HG03159 (cell line): ENCODE results near the gene RASGRP1.

Experiments
- ATAC-seq: cut with Tn5 transposase; IDR thresholded peaks from one replicate; pipeline ENCODE4 v1.9.1; 2021; ENCODE audit warnings: mild to moderate bottlenecking, moderate library complexity; ENCODE audit not compliant: unreplicated experiment

Gene RASGRP1

GRCh38 chr15:38576261-38576660 lies 11.6 kb upstream of the RASGRP1 start:
- no peak for ATAC-seq

GRCh38 chr15:38565287-38565670 lies 665 bp upstream of the RASGRP1 start:
- ATAC-seq, result no peak

GRCh38 chr15:38563723-38564519 lies 693 bp downstream of the RASGRP1 start:
- peak; percentile 60 for ATAC-seq

- no peak for ATAC-seq
Measured at GRCh38 chr15:38562278-38562677, 2.3 kb downstream of the RASGRP1 start.

- peak; percentile 32 for ATAC-seq
Measured at GRCh38 chr15:38560456-38560926, 4.1 kb downstream of the RASGRP1 start.

GRCh38 chr15:38559636-38560307 lies 4.8 kb downstream of the RASGRP1 start:
- no peak for ATAC-seq

- ATAC-seq, result no peak
Measured at GRCh38 chr15:38559131-38559530, 5.5 kb downstream of the RASGRP1 start.

- no peak for ATAC-seq
Measured at GRCh38 chr15:38558372-38559059, 6.1 kb downstream of the RASGRP1 start.

GRCh38 chr15:38557921-38558320 lies 6.7 kb downstream of the RASGRP1 start:
- no peak for ATAC-seq

GRCh38 chr15:38555686-38556334 lies 8.8 kb downstream of the RASGRP1 start:
- no peak for ATAC-seq

- peak; percentile 57 for ATAC-seq
Measured at GRCh38 chr15:38554354-38554753, 10.3 kb downstream of the RASGRP1 start.

GRCh38 chr15:38553071-38553470 lies 11.5 kb downstream of the RASGRP1 start:
- ATAC-seq, result no peak

- ATAC-seq, result no peak
Measured at GRCh38 chr15:38551720-38552648, 12.6 kb downstream of the RASGRP1 start.

- ATAC-seq, result no peak
Measured at GRCh38 chr15:38549222-38549621, 15.4 kb downstream of the RASGRP1 start.

- no peak for ATAC-seq
Measured at GRCh38 chr15:38547255-38547997, 17.2 kb downstream of the RASGRP1 start.

GRCh38 chr15:38545179-38545578 lies 19.4 kb downstream of the RASGRP1 start:
- ATAC-seq, result no peak

GRCh38 chr15:38541026-38541425 lies 23.6 kb downstream of the RASGRP1 start:
- no peak for ATAC-seq

GRCh38 chr15:38540510-38540909 lies 24.1 kb downstream of the RASGRP1 start:
- no peak for ATAC-seq

GRCh38 chr15:38539008-38539343 lies 25.6 kb downstream of the RASGRP1 start:
- no peak for ATAC-seq
